HCT116 (cell line): ENCODE data around the gene FOXI3. TPM values are rescaled to one million over a fixed set of nuclear protein-coding genes. Genes with fewer than 3 reads are reported as not detected.

Experiments used
- ATAC-seq: fragments of 200-7000 bp; cut with Tn5 transposase; 2 replicates; pipeline ENCODE4 v1.9.1; 2020; ENCODE audit warnings: mild to moderate bottlenecking, moderate library complexity
- BruUV-seq: library from RNA; stranded (reverse); fragments of 400-500 nt; replicated peaks from 2 replicates; lab custom pipeline; 2021; lab: Mats Ljungman, UMichigan
- CTCF ChIA-PET: fragments of 300-600 bp; sonication (Branson Sonifier 250); formaldehyde crosslinking; loops from one replicate; lab custom pipeline; 2021; ENCODE audit warnings: antibody characterized with exemption; lab: Charles Lee
- POLR2A ChIA-PET: fragments of 300-600, 350-600 bp; sonication (Branson Sonifier 250); formaldehyde crosslinking; loops from one replicate; lab custom pipeline; 2021; ENCODE audit warnings: antibody characterized with exemption; lab: Charles Lee
- RAD21 ChIA-PET, 2 experiments: fragments of 300-600 bp; sonication (Branson Sonifier 250); formaldehyde crosslinking; loops; one replicate each; lab custom pipeline; 2023; ENCODE audit warnings: low total read pairs in 2 of 2; ENCODE audit not compliant: uncharacterized antibody in 2 of 2, unreplicated experiment in 2 of 2, low non-redundant PET in 1 of 2; lab: Charles Lee
- DNase-seq: peaks from one replicate; pipeline ENCODE4 v3.0.0-alpha.2; 2010; ENCODE audit warnings: low read depth, low spot score
- H2AFZ ChIP-seq: fragments of 200-600 bp; shearing (Covaris generic), sonication (generic); 2 replicates; pipeline ENCODE4 v1.6.1; 2017; ENCODE audit warnings: low read depth, mixed run types, mixed read lengths, antibody characterized with exemption, low read length; ENCODE audit not compliant: poor library complexity, severe bottlenecking
- H3K27ac ChIP-seq: 2 replicates; pipeline ENCODE4 v1.5.1; 2012; ENCODE audit warnings: low read depth, low read length
- H3K27me3 ChIP-seq: fragments of 200-600 bp; sonication (generic); 2 replicates; pipeline ENCODE4 v1.6.1; 2016; ENCODE audit warnings: mixed run types, low read length, mixed read lengths; ENCODE audit not compliant: insufficient read depth
- H3K36me3 ChIP-seq, 2 experiments: fragments of 200-500 bp in 1 of 2; fragments of 200-600 bp in 1 of 2; sonication (Bioruptor generic) in 1 of 2; sonication (generic) in 1 of 2; 2 replicates each; pipeline versions ENCODE4 v1.5.1 to v1.6.1; 2014 to 2016; ENCODE audit warnings: low read length in 2 of 2, inconsistent platforms in 1 of 2, mixed read lengths in 1 of 2, mixed run types in 1 of 2; ENCODE audit not compliant: insufficient read depth in 2 of 2, control insufficient read depth in 1 of 2
- H3K4me1 ChIP-seq, 2 experiments: fragments of 200-600 bp in 1 of 2; sonication (generic) in 1 of 2; 2 replicates each; pipeline versions ENCODE4 v1.5.1 to v1.6.1; 2012 to 2017; ENCODE audit warnings: low read length in 2 of 2, inconsistent platforms in 1 of 2, mild to moderate bottlenecking in 1 of 2, mixed read lengths in 1 of 2, mixed run types in 1 of 2, moderate library complexity in 1 of 2; ENCODE audit not compliant: insufficient read depth in 2 of 2, control insufficient read depth in 1 of 2
- H3K4me2 ChIP-seq: fragments of 200-600 bp; sonication (generic); 2 replicates; pipeline ENCODE4 v1.6.1; 2017; ENCODE audit warnings: mixed run types, low read length, mixed read lengths
- H3K4me3 ChIP-seq, 2 experiments: fragments of 200-600 bp in 1 of 2; sonication (generic) in 1 of 2; replicated peaks in 1 of 2; 2 replicates each; pipeline ENCODE4 v1.5.1; 2011 to 2016; ENCODE audit warnings: low read length in 2 of 2, control low read depth in 1 of 2, low read depth in 1 of 2, mild to moderate bottlenecking in 1 of 2, mixed read lengths in 1 of 2, mixed run types in 1 of 2
- H3K79me2 ChIP-seq: fragments of 200-600 bp; sonication (generic); 2 replicates; pipeline ENCODE4 v1.6.1; 2017; ENCODE audit warnings: mild to moderate bottlenecking, mixed run types, low read length, moderate library complexity, mixed read lengths; ENCODE audit not compliant: insufficient read depth
- H3K9ac ChIP-seq: fragments of 200-600 bp; sonication (generic); 2 replicates; pipeline ENCODE4 v1.6.1; 2016; ENCODE audit warnings: low read length, mixed read lengths
- H3K9me2 ChIP-seq: fragments of 200-600 bp; sonication (generic), shearing (Covaris generic); 2 replicates; pipeline ENCODE4 v1.6.1; 2017; ENCODE audit warnings: mixed run types, mild to moderate bottlenecking, moderate library complexity; ENCODE audit not compliant: insufficient read depth
- H3K9me3 ChIP-seq, 2 experiments: fragments of 200-500 bp in 1 of 2; fragments of 200-600 bp in 1 of 2; sonication (Bioruptor generic) in 1 of 2; sonication (generic) in 1 of 2; 2 replicates each; pipeline ENCODE4 v1.6.1; 2014 to 2017; ENCODE audit warnings: low read length in 2 of 2, mixed read lengths in 2 of 2, inconsistent platforms in 1 of 2, low read depth in 1 of 2, mild to moderate bottlenecking in 1 of 2, mixed run types in 1 of 2, moderate library complexity in 1 of 2; ENCODE audit not compliant: control insufficient read depth in 1 of 2, insufficient read depth in 1 of 2
- H4K20me1 ChIP-seq: fragments of 200-600 bp; sonication (generic), shearing (Covaris generic); 2 replicates; pipeline ENCODE4 v1.6.1; 2017; ENCODE audit warnings: mixed run types, mild to moderate bottlenecking, moderate library complexity; ENCODE audit not compliant: insufficient read depth
- ATF3 ChIP-seq: IDR thresholded peaks from 2 replicates; pipeline ENCODE4 v1.6.1; 2012
- CEBPB ChIP-seq: IDR thresholded peaks from 2 replicates; pipeline ENCODE4 v1.6.1; 2012; ENCODE audit warnings: low read depth
- ELF1 ChIP-seq: IDR thresholded peaks from 2 replicates; pipeline ENCODE4 v1.6.1; 2012; ENCODE audit warnings: low read depth, borderline replicate concordance
- EZH2 ChIP-seq: fragments of 200-600 bp; sonication (generic); IDR thresholded peaks from 2 replicates; pipeline ENCODE4 v1.6.1; 2017; ENCODE audit warnings: antibody characterized with exemption, mixed run types
- EZH2phosphoT487 ChIP-seq: fragments of 200-600 bp; IDR thresholded peaks from 2 replicates; pipeline ENCODE4 v1.6.1; 2018; ENCODE audit warnings: antibody characterized with exemption, borderline replicate concordance
- FOSL1 ChIP-seq: IDR thresholded peaks from 2 replicates; pipeline ENCODE4 v1.6.1; 2012; ENCODE audit warnings: low read depth
- POLR2A ChIP-seq: IDR thresholded peaks from 2 replicates; pipeline ENCODE4 v1.7.0; 2011; ENCODE audit warnings: borderline replicate concordance; ENCODE audit not compliant: insufficient read depth, insufficient read length; ENCODE audit errors: extremely low read depth
- POLR2AphosphoS5 ChIP-seq: IDR thresholded peaks from 2 replicates; pipeline ENCODE4 v1.6.1; 2011; ENCODE audit warnings: mild to moderate bottlenecking, low read depth, low read length, moderate library complexity
- RAD21 ChIP-seq: IDR thresholded peaks from 2 replicates; pipeline ENCODE4 v1.6.1; 2012; ENCODE audit warnings: low read depth, mild to moderate bottlenecking
- REST ChIP-seq: IDR thresholded peaks from 2 replicates; pipeline ENCODE4 v1.6.1; 2012; ENCODE audit warnings: low read depth
- SIN3A ChIP-seq: IDR thresholded peaks from 2 replicates; pipeline ENCODE4 v1.6.1; 2012; ENCODE audit warnings: low read depth
- SP1 ChIP-seq: IDR thresholded peaks from 2 replicates; pipeline ENCODE4 v1.6.1; 2012; ENCODE audit warnings: low read depth
- SRF ChIP-seq: IDR thresholded peaks from 2 replicates; pipeline ENCODE4 v1.6.1; 2012; ENCODE audit warnings: low read depth
- TCF7L2 ChIP-seq: IDR thresholded peaks from 2 replicates; pipeline ENCODE4 v1.7.0; 2011; ENCODE audit warnings: borderline replicate concordance, inconsistent platforms; ENCODE audit not compliant: insufficient read depth, insufficient read length; ENCODE audit errors: extremely low read depth
- YY1 ChIP-seq: IDR thresholded peaks from 2 replicates; pipeline ENCODE4 v1.6.1; 2011; ENCODE audit warnings: low read length, low read depth, moderate library complexity, mild to moderate bottlenecking; ENCODE audit not compliant: insufficient replicate concordance; ENCODE audit errors: extremely low read depth
- ZFX ChIP-seq: fragments of 450-650 bp; IDR thresholded peaks from 2 replicates; pipeline ENCODE4 v1.6.1; 2017
- ZNF274 ChIP-seq: fragments of 200-500 bp; sonication (Bioruptor generic); IDR thresholded peaks from 2 replicates; pipeline ENCODE4 v1.6.1; 2014; ENCODE audit warnings: mild to moderate bottlenecking, low read depth, low read length, inconsistent platforms
- intact Hi-C: fragments of 100-400 bp; cut with micrococcal nuclease; formaldehyde crosslinking; loops from 2 replicates; pipeline ENCODE4 v1.10.0; 2022
- total RNA-seq: library from RNA; stranded (reverse); gene quantifications from one replicate; pipeline ENCODE4 v1.2.1, GENCODE V29; 2021; ENCODE audit not compliant: unreplicated experiment

FOXI3 gene
- total RNA-seq, 1 experiment from 2014 or later: not detected

GRCh38 chr2:88500691-88501090 is 48.2 kb upstream of the FOXI3 start:
- DNase-seq (no peak), ATAC-seq (no peak)
- POLR2A ChIA-PET: no interaction called here
- RAD21 ChIA-PET: no interaction called here
- Histone ChIP-seq H3K4me2 (no peak overlapping the region), H3K9me2 (no peaks in the 10 kb centered on the region), H3K4me1 (no peaks in the 10 kb centered on the region), H3K9me3 (no peaks in the 10 kb centered on the region), H4K20me1 (no peaks in the 10 kb centered on the region), H3K79me2 (no peaks in the 10 kb centered on the region), H3K36me3 (no peaks in the 10 kb centered on the region), H2AFZ (no peak overlapping the region), H3K27me3 (no peaks in the 10 kb centered on the region), H3K4me3 (no peak overlapping the region), H3K9ac (no peak overlapping the region), H3K27ac (no peak overlapping the region)
- TF ChIP-seq CEBPB: peak; percentile 77
- peak; percentile 50; the same call in 1 of the 2 replicates for TF ChIP-seq ATF3
- TF ChIP-seq TCF7L2: no peak
- intact Hi-C loops: no loop called here
- BruUV-seq: no TSS peak
- CTCF ChIA-PET: no interaction called here

GRCh38 chr2:88499204-88499603 is 46.7 kb upstream of the FOXI3 start:
- H3K27ac ChIP-seq: no peak overlapping the region
- no peaks in the 10 kb centered on the region for H3K27me3 ChIP-seq
- CTCF ChIA-PET: no interaction called here
- POLR2A ChIA-PET: no interaction called here
- H3K4me2 ChIP-seq: no peak overlapping the region
- intact Hi-C loops: no loop called here
- no peaks in the 10 kb centered on the region for H3K79me2 ChIP-seq
- BruUV-seq: no TSS peak
- no peak overlapping the region for H3K9ac ChIP-seq
- ATAC-seq (no peak), DNase-seq (no peak)
- no peaks in the 10 kb centered on the region for H4K20me1 ChIP-seq
- RAD21 ChIA-PET: no interaction called here
- no peaks in the 10 kb centered on the region for H3K4me1 ChIP-seq
- H3K9me2 ChIP-seq: no peaks in the 10 kb centered on the region
- H3K4me3 ChIP-seq: no peak overlapping the region
- H2AFZ ChIP-seq: no peak overlapping the region
- no peaks in the 10 kb centered on the region for H3K9me3 ChIP-seq
- no peaks in the 10 kb centered on the region for H3K36me3 ChIP-seq
- TF ChIP-seq ZNF274 (no peak), YY1 (no peak), EZH2phosphoT487 (no peak), CEBPB (no peak), ATF3 (no peak), ELF1 (no peak), POLR2AphosphoS5 (no peak), FOSL1 (no peak), SRF (no peak), SP1 (no peak), ZFX (no peak), TCF7L2 (no peak), REST (no peak), RAD21 (no peak), SIN3A (no peak), POLR2A (no peak), EZH2 (no peak)
